ENCODE results near the gene RIC1.

DNA sequence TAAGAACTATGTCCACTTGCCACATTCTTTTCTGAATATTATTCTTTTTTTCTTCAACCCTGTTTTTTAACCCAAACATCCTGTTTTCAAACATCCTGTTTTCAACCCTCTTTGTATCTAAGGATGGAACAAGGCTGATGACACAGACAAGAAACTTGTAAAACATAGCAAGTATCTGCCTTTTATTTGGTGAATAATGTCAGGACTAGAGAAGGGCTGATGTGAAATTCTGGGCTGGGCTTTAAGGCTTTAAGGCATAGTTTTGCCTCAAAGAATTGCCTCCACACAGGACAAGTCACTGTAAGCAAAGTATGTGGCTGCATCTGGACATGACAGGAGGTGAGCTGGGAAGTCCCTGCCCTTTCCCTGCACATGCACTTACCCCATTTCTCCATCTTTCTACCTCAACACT lies 42.5 kb upstream of the RIC1 start:
- TF ChIP-seq POLR2AphosphoS5 (IDR thresholded peaks at IDR 0.05) (no peak), POLR2A (IDR thresholded peaks at IDR 0.05) (no peak)
- TF ChIP-seq, protein P1, sequence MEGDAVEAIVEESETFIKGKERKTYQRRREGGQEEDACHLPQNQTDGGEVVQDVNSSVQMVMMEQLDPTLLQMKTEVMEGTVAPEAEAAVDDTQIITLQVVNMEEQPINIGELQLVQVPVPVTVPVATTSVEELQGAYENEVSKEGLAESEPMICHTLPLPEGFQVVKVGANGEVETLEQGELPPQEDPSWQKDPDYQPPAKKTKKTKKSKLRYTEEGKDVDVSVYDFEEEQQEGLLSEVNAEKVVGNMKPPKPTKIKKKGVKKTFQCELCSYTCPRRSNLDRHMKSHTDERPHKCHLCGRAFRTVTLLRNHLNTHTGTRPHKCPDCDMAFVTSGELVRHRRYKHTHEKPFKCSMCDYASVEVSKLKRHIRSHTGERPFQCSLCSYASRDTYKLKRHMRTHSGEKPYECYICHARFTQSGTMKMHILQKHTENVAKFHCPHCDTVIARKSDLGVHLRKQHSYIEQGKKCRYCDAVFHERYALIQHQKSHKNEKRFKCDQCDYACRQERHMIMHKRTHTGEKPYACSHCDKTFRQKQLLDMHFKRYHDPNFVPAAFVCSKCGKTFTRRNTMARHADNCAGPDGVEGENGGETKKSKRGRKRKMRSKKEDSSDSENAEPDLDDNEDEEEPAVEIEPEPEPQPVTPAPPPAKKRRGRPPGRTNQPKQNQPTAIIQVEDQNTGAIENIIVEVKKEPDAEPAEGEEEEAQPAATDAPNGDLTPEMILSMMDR (IDR thresholded peaks at IDR 0.05): no peak

All from prostate gland (tissue), 2 donors.